Upper lobe of left lung (tissue), 6 donors: Measurements from ENCODE around the gene CNST. TPM values are rescaled to one million over a fixed set of nuclear protein-coding genes. Genes with fewer than 3 reads are reported as not detected.

Source experiments
- ATAC-seq, 2 donors: fragments of 200-7000 bp; cut with Tn5 transposase; one replicate each; pipeline ENCODE4 v1.9.1; 2022; ENCODE audit warnings: mild to moderate bottlenecking in 2 of 2, moderate library complexity in 2 of 2; ENCODE audit not compliant: low FRiP score in 2 of 2
- DNase-seq, 2 donors: peaks; one replicate each; pipeline ENCODE4 v3.0.0-alpha.2; 2019 to 2020
- H3K27ac ChIP-seq, 4 donors: fragments of 200-600 bp; sonication (generic); one replicate each; pipeline ENCODE4 v1.5.1; 2016 to 2019
- H3K27me3 ChIP-seq, 4 donors: fragments of 200-600 bp; sonication (generic); one replicate each; pipeline ENCODE4 v1.5.1; 2017 to 2019
- H3K36me3 ChIP-seq, 4 donors: fragments of 200-600 bp; sonication (generic); one replicate each; pipeline ENCODE4 v1.5.1; 2016 to 2019
- H3K4me1 ChIP-seq, 4 donors: fragments of 200-600 bp; sonication (generic); one replicate each; pipeline ENCODE4 v1.5.1; 2018 to 2019
- H3K4me3 ChIP-seq, 4 donors: fragments of 200-600 bp; sonication (generic); one replicate each; pipeline ENCODE4 v1.5.1; 2017 to 2019; ENCODE audit warnings: mild to moderate bottlenecking in 2 of 4, moderate library complexity in 1 of 4
- H3K9me3 ChIP-seq, 4 donors: fragments of 200-600 bp; sonication (generic); one replicate each; pipeline ENCODE4 v1.5.1; 2018 to 2019
- EP300 ChIP-seq, 4 donors: sonication (generic); formaldehyde crosslinking; IDR thresholded peaks; one replicate each; pipeline ENCODE4 v1.5.1; 2017; ENCODE audit warnings: antibody characterized with exemption in 4 of 4, control low read depth in 2 of 4
- POLR2A ChIP-seq, 4 donors: fragments of 450-650 bp; IDR thresholded peaks; one replicate each; pipeline ENCODE4 v1.5.1; 2016 to 2017; ENCODE audit warnings: antibody characterized with exemption in 4 of 4, mild to moderate bottlenecking in 2 of 4
- POLR2AphosphoS5 ChIP-seq, 2 donors: sonication (generic); formaldehyde crosslinking; IDR thresholded peaks; one replicate each; pipeline ENCODE4 v1.5.1; 2017; ENCODE audit warnings: antibody characterized with exemption in 2 of 2
- WGBS, 2 donors: methylation state at CpG; one replicate each; pipeline ENCODE4 v1.1.5; 2017 to 2018; 5-methylcytosine and 5-hydroxymethylcytosine counted together
- total RNA-seq, 6 donors: library from RNA; depleted of rRNA in 4 of 6; stranded (reverse); fragments of >200 nt in 4 of 6; gene quantifications; one replicate each; pipeline versions ENCODE4 v1.1.0 to v1.2.1, GENCODE V29; 2016 to 2021
- TF ChIP-seq, protein P1 (sequence below), 6 experiments: fragments of 450-650 bp in 4 of 6; fragments of 200-600 bp in 2 of 6; sonication (generic) in 2 of 6; IDR thresholded peaks; one replicate each; pipeline ENCODE4 v1.5.1; 2016 to 2019; ENCODE audit warnings: antibody characterized with exemption in 6 of 6
- donor health status: DM: no; HTN: no; CAD: no; lungs with moderate emphysema.
- donor health status: DM: no; HTN: yes; CAD: no; lungs with severe emphysema.

CNST gene
- total RNA-seq, 6 donors from 2014 or later, result 22.1 to 40.1 (median 29.2) TPM

GRCh38 chr1:246530482-246530881, 35.8 kb upstream of the CNST start:
- DNase-seq (no peak), ATAC-seq (no peak)
- Histone ChIP-seq H3K36me3 (no peaks in the 10 kb centered on the region), H3K27ac (no peak overlapping the region), H3K27me3 (no peaks in the 10 kb centered on the region), H3K9me3 (peaks cover 4 to 11% (median 7%) of the 10 kb centered on the region in 4 donors), H3K4me3 (no peak overlapping the region), H3K4me1 (peaks cover 0 to 13% (median 4%) of the 10 kb centered on the region in 4 donors)
- 57 to 84% methylated on average over 2 of the region's 2 CpGs for WGBS, 2 donors
- TF ChIP-seq POLR2AphosphoS5 (IDR thresholded peaks at IDR 0.05) (no peak), POLR2A (IDR thresholded peaks at IDR 0.05) (no peak), EP300 (IDR thresholded peaks at IDR 0.05) (no peak)
- TF ChIP-seq, protein P1, sequence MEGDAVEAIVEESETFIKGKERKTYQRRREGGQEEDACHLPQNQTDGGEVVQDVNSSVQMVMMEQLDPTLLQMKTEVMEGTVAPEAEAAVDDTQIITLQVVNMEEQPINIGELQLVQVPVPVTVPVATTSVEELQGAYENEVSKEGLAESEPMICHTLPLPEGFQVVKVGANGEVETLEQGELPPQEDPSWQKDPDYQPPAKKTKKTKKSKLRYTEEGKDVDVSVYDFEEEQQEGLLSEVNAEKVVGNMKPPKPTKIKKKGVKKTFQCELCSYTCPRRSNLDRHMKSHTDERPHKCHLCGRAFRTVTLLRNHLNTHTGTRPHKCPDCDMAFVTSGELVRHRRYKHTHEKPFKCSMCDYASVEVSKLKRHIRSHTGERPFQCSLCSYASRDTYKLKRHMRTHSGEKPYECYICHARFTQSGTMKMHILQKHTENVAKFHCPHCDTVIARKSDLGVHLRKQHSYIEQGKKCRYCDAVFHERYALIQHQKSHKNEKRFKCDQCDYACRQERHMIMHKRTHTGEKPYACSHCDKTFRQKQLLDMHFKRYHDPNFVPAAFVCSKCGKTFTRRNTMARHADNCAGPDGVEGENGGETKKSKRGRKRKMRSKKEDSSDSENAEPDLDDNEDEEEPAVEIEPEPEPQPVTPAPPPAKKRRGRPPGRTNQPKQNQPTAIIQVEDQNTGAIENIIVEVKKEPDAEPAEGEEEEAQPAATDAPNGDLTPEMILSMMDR (IDR thresholded peaks at IDR 0.05), result no peak

DNA sequence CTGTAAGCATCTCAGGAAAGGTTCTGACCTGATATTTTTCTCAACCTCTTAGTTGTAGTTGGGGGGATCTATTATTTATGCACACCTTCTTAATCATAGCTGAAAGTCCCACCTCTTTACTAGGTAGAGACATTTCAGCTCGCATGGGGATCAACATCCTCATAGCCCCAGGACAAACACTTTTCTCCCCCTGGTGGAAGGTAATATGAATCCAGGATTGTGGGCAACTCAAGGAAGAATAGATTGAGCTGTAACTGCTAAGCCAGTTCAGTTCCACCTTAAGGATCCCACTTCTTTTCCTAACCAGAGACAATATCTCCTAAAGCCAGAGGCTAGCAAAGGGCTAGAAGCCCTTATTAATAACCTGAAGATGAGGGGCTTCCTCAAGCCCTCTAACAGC, 33.7 kb upstream of the CNST start:
- peaks cover 0 to 10% (median 4%) of the 10 kb centered on the region in 4 donors for H3K4me1 ChIP-seq
- no peaks in the 10 kb centered on the region for H3K36me3 ChIP-seq
- DNase-seq (no peak), ATAC-seq (no peak)
- TF ChIP-seq EP300 (IDR thresholded peaks at IDR 0.05) (no peak), POLR2A (IDR thresholded peaks at IDR 0.05) (no peak), POLR2AphosphoS5 (IDR thresholded peaks at IDR 0.05) (no peak)
- TF ChIP-seq, protein P1 (IDR thresholded peaks at IDR 0.05), result no peak
- 60 to 67% methylated on average over 1 of the region's 1 CpG for whole genome bisulfite sequencing, 2 donors
- H3K9me3 ChIP-seq, result peaks cover 4 to 11% (median 7%) of the 10 kb centered on the region in 4 donors
- no peaks in the 10 kb centered on the region for H3K27me3 ChIP-seq
- H3K27ac ChIP-seq, result peak overlapping the region in 1 of 4 donors; percentile 66
- H3K4me3 ChIP-seq, result no peak overlapping the region

GRCh38 chr1:246533371-246533905, 32.8 kb upstream of the CNST start:
- peaks cover 0 to 8% (median 4%) of the 10 kb centered on the region in 4 donors for H3K4me1 ChIP-seq
- ATAC-seq, result no peak
- H3K9me3 ChIP-seq, result peaks cover 4 to 11% (median 7%) of the 10 kb centered on the region in 4 donors
- no peaks in the 10 kb centered on the region for H3K27me3 ChIP-seq
- H3K4me3 ChIP-seq, result no peak overlapping the region
- no peaks in the 10 kb centered on the region for H3K36me3 ChIP-seq
- peak overlapping the region in 2 of 4 donors; percentile 66 to 71 for H3K27ac ChIP-seq
- TF ChIP-seq POLR2A (IDR thresholded peaks at IDR 0.05) (no peak), POLR2AphosphoS5 (IDR thresholded peaks at IDR 0.05) (no peak), EP300 (IDR thresholded peaks at IDR 0.05) (no peak)
- TF ChIP-seq, protein P1 (IDR thresholded peaks at IDR 0.05), result no peak
- DNase-seq, result peak in 1 of 2 donors; percentile 35
- WGBS, 2 donors, result 38 to 79% methylated on average over 2 of the region's 2 CpGs

GRCh38 chr1:246534114-246534513, 32.1 kb upstream of the CNST start:
- peak; percentile 63 to 88 for ATAC-seq
- H3K9me3 ChIP-seq, result peaks cover 4 to 11% (median 7%) of the 10 kb centered on the region in 4 donors
- TF ChIP-seq POLR2AphosphoS5 (IDR thresholded peaks at IDR 0.05) (no peak), POLR2A (IDR thresholded peaks at IDR 0.05) (peak in 1 of 4 donors; percentile 22), EP300 (IDR thresholded peaks at IDR 0.05) (peak in 1 of 4 donors; percentile 58)
- TF ChIP-seq, protein P1 (IDR thresholded peaks at IDR 0.05), result no peak
- 60 to 63% methylated on average over 1 of the region's 1 CpG for WGBS, 2 donors
- H3K27ac ChIP-seq, result peak overlapping the region; percentile 1 to 71 (median 66)
- peaks cover 0 to 8% (median 4%) of the 10 kb centered on the region in 4 donors for H3K4me1 ChIP-seq
- no peak overlapping the region for H3K4me3 ChIP-seq
- H3K36me3 ChIP-seq, result no peaks in the 10 kb centered on the region
- DNase-seq, result no peak
- H3K27me3 ChIP-seq, result no peaks in the 10 kb centered on the region

GRCh38 chr1:246537441-246537840, 28.8 kb upstream of the CNST start:
- no peak for DNase-seq
- Histone ChIP-seq H3K9me3 (no peaks in the 10 kb centered on the region), H3K36me3 (peaks cover 4 to 23% (median 9%) of the 10 kb centered on the region in 4 donors), H3K4me1 (peaks cover 0 to 8% (median 4%) of the 10 kb centered on the region in 4 donors), H3K27me3 (no peaks in the 10 kb centered on the region), H3K27ac (peak overlapping the region in 1 of 4 donors; percentile 29), H3K4me3 (no peak overlapping the region)
- no peak for ATAC-seq
- 67 to 78% methylated on average over 7 of the region's 7 CpGs for WGBS, 2 donors
- TF ChIP-seq POLR2A (IDR thresholded peaks at IDR 0.05) (no peak), POLR2AphosphoS5 (IDR thresholded peaks at IDR 0.05) (no peak), EP300 (IDR thresholded peaks at IDR 0.05) (no peak)
- TF ChIP-seq, protein P1 (IDR thresholded peaks at IDR 0.05), result no peak
